Measurements from ENCODE around the gene PFN4.
A peak's percentile ranks its signal among the peaks of the same experiment; 100 is the strongest.

The PFN4 gene

DNA sequence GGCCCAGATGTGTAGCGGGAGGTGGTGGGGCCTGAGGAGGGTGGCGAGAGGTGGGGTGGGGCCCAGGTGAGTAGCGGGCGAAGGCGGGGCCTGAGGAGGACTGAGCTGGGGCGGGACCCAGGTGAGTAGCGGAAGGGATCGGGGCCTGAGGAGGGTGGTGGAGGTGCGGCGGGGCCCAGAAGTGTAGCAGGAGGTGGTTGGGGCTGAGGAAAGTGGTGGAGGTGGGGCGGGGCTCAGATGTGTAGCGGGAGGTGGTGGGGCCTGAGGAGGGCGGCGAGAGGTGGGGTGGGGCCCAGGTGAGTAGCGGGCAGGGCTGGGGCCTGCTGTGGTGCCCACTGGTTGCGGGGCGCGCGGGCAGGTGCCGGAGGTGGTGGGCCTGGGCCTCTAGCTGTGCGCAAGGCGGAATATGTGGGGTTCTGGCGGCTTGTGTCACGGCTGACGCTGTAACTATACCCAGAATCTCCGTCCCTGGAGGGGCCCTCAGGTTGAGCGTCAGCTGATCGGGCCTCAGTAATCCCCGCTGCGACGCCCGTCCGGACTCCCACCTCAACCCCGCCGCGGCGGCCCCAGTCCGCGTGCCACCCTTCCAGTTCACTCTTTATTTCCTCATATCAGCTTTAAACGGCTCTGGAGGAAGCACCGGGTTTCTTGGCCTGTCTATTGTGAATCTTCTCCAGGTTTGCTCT, 46.1 kb downstream of the PFN4 start:
- DNase-seq, result no peak

DNA sequence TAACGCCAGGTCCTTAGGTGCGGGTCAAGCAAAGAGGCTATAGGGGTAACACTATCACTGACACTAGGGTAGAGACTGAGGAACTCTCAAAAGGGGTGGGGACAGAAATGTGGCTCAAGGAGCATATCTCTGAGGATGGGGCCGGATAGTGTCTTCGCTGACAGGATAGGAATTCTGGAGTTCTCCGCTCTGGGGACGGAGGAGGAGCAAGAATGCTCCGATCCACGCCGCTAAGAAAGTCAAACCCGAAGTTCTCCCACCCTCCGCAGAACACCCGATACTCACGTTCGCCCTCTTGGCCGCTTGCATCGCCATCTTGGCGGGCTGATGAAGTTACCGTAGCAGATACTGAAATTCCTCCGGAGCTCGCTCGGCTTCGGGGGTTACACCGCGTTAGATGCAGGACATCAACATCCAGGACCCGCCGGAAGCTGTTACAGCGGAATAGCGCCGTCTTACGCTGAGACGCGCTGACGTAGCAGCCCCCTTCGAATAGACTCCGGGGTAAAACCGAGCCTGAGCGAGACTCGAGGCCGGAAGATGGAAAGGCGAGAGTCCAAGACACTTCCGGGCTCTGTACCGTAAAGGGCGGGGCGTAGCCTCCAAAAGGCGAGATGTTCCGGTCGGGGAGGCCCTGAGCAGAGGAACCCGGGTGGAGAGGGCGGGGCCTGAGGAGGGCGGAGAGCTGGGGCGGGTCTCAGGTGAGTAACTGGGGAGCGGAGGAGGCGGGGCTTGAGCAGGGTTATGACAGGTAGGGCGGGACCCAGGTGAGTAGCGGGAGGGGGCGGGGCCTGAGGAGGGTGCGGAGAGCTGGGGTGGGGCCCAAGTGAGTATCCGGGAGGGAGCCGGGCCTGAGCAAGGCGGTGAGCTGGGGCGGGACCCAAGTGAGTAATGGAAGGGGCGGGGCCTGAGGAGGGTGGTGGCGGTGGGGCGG, 47.0 kb downstream of the PFN4 start, which contains the start of gene SF3B6:
Gene SF3B6, minus strand, starts transcription at position 412 of the 934 bp plus-strand sequence. Its CDS starts 97 bp downstream, at position 315.
- DNase-seq, result peak; percentile 98

DNA sequence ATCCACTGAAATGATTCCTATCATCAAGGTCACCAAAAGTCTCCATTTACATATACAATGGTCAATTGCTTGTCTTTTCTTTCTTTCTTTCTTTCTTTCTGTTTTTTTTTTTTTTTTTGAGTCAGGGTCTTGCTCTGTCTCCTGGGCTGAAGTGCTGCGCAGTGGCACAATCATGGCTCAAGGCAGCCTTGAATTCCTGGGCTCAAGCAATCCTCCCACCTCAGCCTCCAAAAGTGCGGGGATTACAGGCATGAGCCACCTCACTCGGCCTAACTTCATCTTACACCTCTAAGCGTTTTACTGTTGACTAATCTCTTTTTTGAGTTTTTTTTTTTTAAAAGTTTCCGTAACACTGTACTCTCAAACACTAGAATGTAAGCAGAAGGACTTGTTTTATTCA, 47.9 kb downstream of the PFN4 start:
- no peak for DNase-seq

DNA sequence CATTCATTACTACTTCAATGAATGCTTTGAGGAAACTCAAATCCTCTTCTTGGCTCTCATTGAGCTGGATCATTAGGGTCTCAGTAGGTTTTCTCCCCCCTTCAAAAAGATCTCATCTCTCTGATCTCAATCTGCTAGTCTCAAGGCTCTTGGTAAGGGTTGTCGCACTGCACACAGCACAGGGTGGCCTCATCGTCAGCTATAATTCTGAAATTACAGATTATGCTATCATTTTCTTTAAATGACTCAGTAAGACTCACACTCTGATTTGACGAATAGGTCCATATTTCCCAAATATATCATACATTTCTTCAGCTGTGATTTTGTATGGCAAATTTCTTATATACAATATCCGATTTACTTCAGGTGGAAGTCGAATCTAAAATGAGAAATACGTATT, 49.3 kb downstream of the PFN4 start:
- DNase-seq, result no peak

DNA sequence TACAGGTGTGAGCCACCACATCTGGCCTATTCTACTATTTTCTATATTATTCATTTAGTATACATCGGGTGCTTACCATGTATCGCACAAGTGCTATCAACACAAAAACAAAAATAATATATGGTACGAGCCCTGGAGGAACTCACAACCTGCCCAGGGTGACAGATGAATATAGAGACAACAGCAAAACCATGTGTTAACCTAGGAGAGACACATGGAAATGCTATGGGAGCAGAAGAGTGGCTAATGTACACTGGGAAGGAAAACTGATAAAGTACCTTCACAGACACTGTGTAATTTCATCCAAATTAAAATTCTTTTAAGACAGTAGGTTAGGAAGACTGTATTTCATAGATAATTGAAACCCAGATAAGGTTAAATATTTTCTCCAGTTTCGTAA, 50.9 kb downstream of the PFN4 start:
- no peak for DNase-seq

DNA sequence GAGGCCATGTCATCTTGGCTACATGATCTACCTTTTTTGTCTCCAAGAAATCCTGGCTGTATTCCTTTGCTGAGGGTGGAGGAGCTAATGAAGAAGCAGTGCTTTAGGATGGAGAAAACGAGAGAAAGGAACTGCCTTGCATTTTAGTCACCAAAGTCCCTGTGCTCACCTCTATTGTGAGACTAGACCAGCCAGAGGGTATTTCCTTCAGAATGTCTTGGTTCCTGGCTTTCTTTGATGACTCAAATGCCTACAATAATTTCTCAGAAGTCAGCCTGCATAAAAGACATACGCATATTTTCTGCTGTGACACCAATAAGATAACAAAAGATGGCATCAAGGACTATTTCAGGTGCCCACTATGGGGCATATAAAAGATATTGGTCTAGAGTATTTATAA, 57.8 kb downstream of the PFN4 start:
- DNase-seq, result no peak
